Mucosa of descending colon (tissue), 3 donors: Measurements from ENCODE around the gene CCIN. TPM values are rescaled to one million over a fixed set of nuclear protein-coding genes. Genes with fewer than 3 reads are reported as not detected.
"Not testable (repeated sequence)": the region's sequence is repeated elsewhere in the genome, so short reads cannot be mapped to it uniquely, and the experiment has no call there.

Experiments used
- ATAC-seq: fragments of 200-7000 bp; cut with Tn5 transposase; one replicate; pipeline ENCODE4 v1.9.1; 2020; ENCODE audit warnings: mild to moderate bottlenecking, moderate library complexity
- DNase-seq, 3 donors: peaks; one replicate each; pipeline ENCODE4 v3.0.0-alpha.2; 2020
- H3K36me3 ChIP-seq: fragments of 200-600 bp; one replicate; pipeline ENCODE4 v1.8.0; 2021; ENCODE audit warnings: low read depth, mild to moderate bottlenecking
- H3K4me1 ChIP-seq: fragments of 200-600 bp; one replicate; pipeline ENCODE4 v1.8.0; 2021; ENCODE audit warnings: low read depth, mild to moderate bottlenecking
- H3K4me3 ChIP-seq: fragments of 200-600 bp; one replicate; pipeline ENCODE4 v1.8.0; 2021; ENCODE audit warnings: mild to moderate bottlenecking
- H3K9me3 ChIP-seq: fragments of 200-600 bp; one replicate; pipeline ENCODE4 v1.8.0; 2021; ENCODE audit warnings: mild to moderate bottlenecking
- CTCF ChIP-seq: fragments of 200-600 bp; IDR thresholded peaks from one replicate; pipeline ENCODE4 v1.8.0; 2022; ENCODE audit warnings: antibody characterized with exemption, mild to moderate bottlenecking
- intact Hi-C, 2 donors: fragments of 100-400 bp; cut with DNase I in 1 of 2; cut with micrococcal nuclease in 1 of 2; formaldehyde crosslinking; loops; one replicate each; pipeline versions ENCODE4 v1.11.0 to v1.11.1; 2022; cut with DNase I, micrococcal nuclease
- total RNA-seq, 3 donors: library from RNA; stranded (reverse); fragmentation: NEBNext Ultra II Directional in 2 of 3; extraction: Animal tissue kit (Norgen Biotek cat#: 25700) in 2 of 3; gene quantifications; one replicate each; pipeline versions ENCODE4 v1.2.1 to v1.2.4, GENCODE V29; 2021 to 2023
- donor health status: DM: no; HTN: no; CAD: no; lungs with moderate emphysema.
- donor health status: DM: no; HTN: no; CAD: no.
- donor health status: DM: no; HTN: yes; CAD: no.

Gene CCIN
- total RNA-seq, 3 donors from 2014 or later, result 0.25 TPM; not detected in 2

GRCh38 chr9:36174731-36175130 is 5.5 kb downstream of the CCIN start:
- no peak for DNase-seq
- Histone ChIP-seq H3K4me1 (no peaks in the 10 kb centered on the region), H3K36me3 (no peaks in the 10 kb centered on the region), H3K9me3 (no peaks in the 10 kb centered on the region), H3K4me3 (no peak overlapping the region)
- intact Hi-C loops, result no loop called here
- TF ChIP-seq CTCF, result no peak
- ATAC-seq, result no peak

GRCh38 chr9:36175209-36175608 is 6.0 kb downstream of the CCIN start:
- H3K4me3 ChIP-seq, DNase-seq, ATAC-seq, H3K4me1 ChIP-seq, H3K9me3 ChIP-seq, H3K36me3 ChIP-seq, intact Hi-C loops: not testable (repeated sequence)

- ATAC-seq, DNase-seq, H3K4me3 ChIP-seq, H3K36me3 ChIP-seq, intact Hi-C loops, H3K9me3 ChIP-seq, H3K4me1 ChIP-seq: not testable (repeated sequence)
Observed at GRCh38 chr9:36176496-36176895, 7.3 kb downstream of the CCIN start.

- Histone ChIP-seq H3K4me3 (no peak overlapping the region), H3K4me1 (no peaks in the 10 kb centered on the region), H3K9me3 (no peaks in the 10 kb centered on the region), H3K36me3 (no peaks in the 10 kb centered on the region)
- TF ChIP-seq CTCF, result no peak
- DNase-seq (no peak), ATAC-seq (no peak)
- intact Hi-C loops, result no loop called here
Observed at GRCh38 chr9:36177571-36177970, 8.4 kb downstream of the CCIN start.

- H3K4me1 ChIP-seq, H3K9me3 ChIP-seq, DNase-seq, H3K4me3 ChIP-seq, ATAC-seq, H3K36me3 ChIP-seq, intact Hi-C loops: not testable (repeated sequence)
Observed at GRCh38 chr9:36180243-36180642, 11.1 kb downstream of the CCIN start.

GRCh38 chr9:36187414-36187813 is 18.2 kb downstream of the CCIN start:
- no peak for TF ChIP-seq CTCF
- no peaks in the 10 kb centered on the region for H3K9me3 ChIP-seq
- peaks cover 5% of the 10 kb centered on the region for H3K4me1 ChIP-seq
- no peak overlapping the region for H3K4me3 ChIP-seq
- intact Hi-C loops, result no loop called here
- DNase-seq (no peak), ATAC-seq (no peak)
- no peaks in the 10 kb centered on the region for H3K36me3 ChIP-seq

GRCh38 chr9:36188212-36188611 is 19.0 kb downstream of the CCIN start:
- no peak for TF ChIP-seq CTCF
- Histone ChIP-seq H3K36me3 (no peaks in the 10 kb centered on the region), H3K9me3 (no peaks in the 10 kb centered on the region), H3K4me3 (no peak overlapping the region), H3K4me1 (peaks cover 13% of the 10 kb centered on the region)
- intact Hi-C loops, result no loop called here
- DNase-seq, result no peak
- ATAC-seq, result no peak
